IMR-90 (cell line): ENCODE results near the gene CST4. TPM values are rescaled to one million over a fixed set of nuclear protein-coding genes. Genes with fewer than 3 reads are reported as not detected.

Source experiments
- ATAC-seq: fragments of 200-7000 bp; cut with Tn5 transposase; 2 replicates; pipeline ENCODE4 v1.9.1; 2020; ENCODE audit warnings: low read depth, mild to moderate bottlenecking, moderate library complexity
- BruUV-seq: library from RNA; stranded (reverse); fragments of 400-500 nt; replicated peaks from 2 replicates; lab custom pipeline; 2021; lab: Mats Ljungman, UMichigan
- CTCF ChIA-PET: fragments of 300-600 bp; formaldehyde crosslinking; extraction: SDS; loops from one replicate; lab custom pipeline; 2021; ENCODE audit warnings: antibody characterized with exemption; lab: Yijun Ruan, JAX
- POLR2A ChIA-PET: fragments of 300-600 bp; sonication (Branson Sonifier 250); formaldehyde crosslinking; loops from one replicate; lab custom pipeline; 2022; ENCODE audit warnings: antibody characterized with exemption; ENCODE audit not compliant: unreplicated experiment; lab: Charles Lee
- DNase-seq: peaks from one replicate; pipeline ENCODE4 v3.0.0; 2013
- H2AFZ ChIP-seq: replicated peaks from 2 replicates; pipeline ENCODE3; 2013; ENCODE audit warnings: low read length, mild to moderate bottlenecking; ENCODE audit not compliant: poor library complexity
- H2AK5ac ChIP-seq: 2 replicates; pipeline ENCODE4 v1.6.1; 2013; ENCODE audit warnings: low read depth, low read length, inconsistent platforms
- H2AK9ac ChIP-seq: replicated peaks from 2 replicates; pipeline ENCODE3; 2013; ENCODE audit warnings: mild to moderate bottlenecking, low read depth, low read length, moderate library complexity; ENCODE audit not compliant: poor library complexity
- H2BK120ac ChIP-seq: 2 replicates; pipeline ENCODE4 v1.6.1; 2013; ENCODE audit warnings: low read depth, low read length, inconsistent platforms
- H2BK15ac ChIP-seq: 3 replicates; pipeline ENCODE4 v1.6.1; 2013; ENCODE audit warnings: low read depth, low read length, inconsistent platforms
- H2BK20ac ChIP-seq: 2 replicates; pipeline ENCODE4 v1.6.1; 2013; ENCODE audit warnings: low read depth, mild to moderate bottlenecking, inconsistent platforms, low read length, moderate library complexity
- H2BK5ac ChIP-seq: 2 replicates; pipeline ENCODE4 v1.6.1; 2013; ENCODE audit warnings: mild to moderate bottlenecking, low read depth, low read length, inconsistent platforms; ENCODE audit not compliant: poor library complexity, severe bottlenecking
- H3K14ac ChIP-seq: replicated peaks from 2 replicates; pipeline ENCODE4 v1.6.1; 2013; ENCODE audit warnings: low read depth, low read length, inconsistent platforms
- H3K18ac ChIP-seq: 2 replicates; pipeline ENCODE4 v1.6.1; 2013; ENCODE audit warnings: low read depth, low read length, control low read depth
- H3K23ac ChIP-seq: 2 replicates; pipeline ENCODE4 v1.6.1; 2013; ENCODE audit warnings: low read depth, low read length, inconsistent platforms
- H3K27ac ChIP-seq: 2 replicates; pipeline ENCODE4 v1.5.1; 2013; ENCODE audit warnings: mild to moderate bottlenecking, control low read depth, low read length; ENCODE audit not compliant: insufficient read depth
- H3K27me3 ChIP-seq: 2 replicates; pipeline ENCODE4 v1.6.1; 2013; ENCODE audit warnings: low read length; ENCODE audit not compliant: control insufficient read depth, insufficient read depth
- H3K36me3 ChIP-seq: 2 replicates; pipeline ENCODE4 v1.6.1; 2013; ENCODE audit warnings: low read length, mixed read lengths; ENCODE audit not compliant: control insufficient read depth, insufficient read depth
- H3K4ac ChIP-seq: 2 replicates; pipeline ENCODE4 v1.6.1; 2013; ENCODE audit warnings: low read depth, low read length, inconsistent platforms
- H3K4me1 ChIP-seq: 2 replicates; pipeline ENCODE4 v1.6.1; 2013; ENCODE audit warnings: low read length, mixed read lengths; ENCODE audit not compliant: control insufficient read depth, insufficient read depth
- H3K4me2 ChIP-seq: 2 replicates; pipeline ENCODE4 v1.6.1; 2013; ENCODE audit warnings: low read depth, mild to moderate bottlenecking, control low read depth, low read length, moderate library complexity
- H3K4me3 ChIP-seq: 2 replicates; pipeline ENCODE4 v1.5.1; 2013; ENCODE audit warnings: low read depth, mild to moderate bottlenecking, control low read depth, low read length, moderate library complexity; ENCODE audit not compliant: insufficient read depth
- H3K56ac ChIP-seq: 2 replicates; pipeline ENCODE4 v1.6.1; 2013; ENCODE audit warnings: low read length, inconsistent platforms; ENCODE audit not compliant: insufficient read depth; ENCODE audit errors: extremely low read depth
- H3K79me1 ChIP-seq, 2 experiments: 2 replicates each; pipeline ENCODE4 v1.6.1; 2013; ENCODE audit warnings: low read length in 2 of 2, inconsistent platforms in 1 of 2, low read depth in 1 of 2
- H3K9ac ChIP-seq: 2 replicates; pipeline ENCODE4 v1.6.1; 2013; ENCODE audit warnings: low read depth, low read length, control low read depth
- H3K9me1 ChIP-seq: 2 replicates; pipeline ENCODE4 v1.6.1; 2013; ENCODE audit warnings: low read length, inconsistent platforms; ENCODE audit not compliant: insufficient read depth
- H3K9me3 ChIP-seq: 2 replicates; pipeline ENCODE4 v1.6.1; 2013; ENCODE audit warnings: low read length; ENCODE audit not compliant: control insufficient read depth, insufficient read depth
- H4K20me1 ChIP-seq: 2 replicates; pipeline ENCODE4 v1.6.1; 2013; ENCODE audit warnings: low read length, inconsistent platforms; ENCODE audit not compliant: insufficient read depth
- H4K5ac ChIP-seq: 2 replicates; pipeline ENCODE4 v1.6.1; 2013; ENCODE audit warnings: mild to moderate bottlenecking, low read depth, low read length, control low read depth
- H4K8ac ChIP-seq, 2 experiments: 2 replicates each; pipeline ENCODE4 v1.6.1; 2013; ENCODE audit warnings: low read depth in 2 of 2, low read length in 2 of 2, control low read depth in 1 of 2, inconsistent platforms in 1 of 2
- H4K91ac ChIP-seq: 2 replicates; pipeline ENCODE4 v1.6.1; 2013; ENCODE audit warnings: low read depth, low read length, inconsistent platforms; ENCODE audit not compliant: insufficient read depth
- BHLHE40 ChIP-seq: fragments of 150-350 bp; IDR thresholded peaks from 2 replicates; pipeline ENCODE4 v1.6.1; 2016; ENCODE audit warnings: mild to moderate bottlenecking, low read depth, low read length
- CEBPB ChIP-seq: IDR thresholded peaks from 2 replicates; pipeline ENCODE4 v1.6.1; 2012; ENCODE audit warnings: low read depth, low read length, improper control_type of control experiment
- CHD1 ChIP-seq: IDR thresholded peaks from 2 replicates; pipeline ENCODE4 v1.6.1; 2012; ENCODE audit warnings: low read depth, low read length, improper control_type of control experiment
- FOS ChIP-seq: fragments of 150-350 bp; IDR thresholded peaks from 2 replicates; pipeline ENCODE4 v1.6.1; 2016; ENCODE audit warnings: low read depth, low read length
- MAFK ChIP-seq: IDR thresholded peaks from 2 replicates; pipeline ENCODE4 v1.6.1; 2012; ENCODE audit warnings: low read depth, low read length, improper control_type of control experiment
- MAZ ChIP-seq: IDR thresholded peaks from 2 replicates; pipeline ENCODE4 v1.6.1; 2012; ENCODE audit warnings: low read depth, mild to moderate bottlenecking, low read length, improper control_type of control experiment, moderate library complexity, borderline replicate concordance
- MXI1 ChIP-seq: IDR thresholded peaks from 2 replicates; pipeline ENCODE4 v1.6.1; 2012; ENCODE audit warnings: low read depth, mild to moderate bottlenecking, low read length, moderate library complexity, borderline replicate concordance
- NFE2L2 ChIP-seq: fragments of 150-350 bp; IDR thresholded peaks from 2 replicates; pipeline ENCODE4 v1.6.1; 2016; ENCODE audit warnings: low read depth, mild to moderate bottlenecking, low read length
- POLR2A ChIP-seq: IDR thresholded peaks from 2 replicates; pipeline ENCODE4 v1.6.1; 2012; ENCODE audit warnings: mild to moderate bottlenecking, low read depth, low read length
- RAD21 ChIP-seq: IDR thresholded peaks from 2 replicates; pipeline ENCODE4 v1.6.1; 2012; ENCODE audit warnings: low read length, improper control_type of control experiment
- RCOR1 ChIP-seq: IDR thresholded peaks from 2 replicates; pipeline ENCODE4 v1.6.1; 2012; ENCODE audit warnings: mild to moderate bottlenecking, low read length, improper control_type of control experiment; ENCODE audit not compliant: insufficient replicate concordance
- RFX5 ChIP-seq: IDR thresholded peaks from 2 replicates; pipeline ENCODE4 v1.8.0; 2012; ENCODE audit warnings: low read depth, mild to moderate bottlenecking, low read length, moderate library complexity
- SMC3 ChIP-seq: fragments of 150-350 bp; IDR thresholded peaks from 2 replicates; pipeline ENCODE4 v1.6.1; 2016; ENCODE audit warnings: low read depth, mild to moderate bottlenecking, antibody characterized with exemption, low read length, moderate library complexity
- WGBS, 2 experiments: methylation state at CpG; one replicate each; pipeline versions ENCODE4 v1.1.5 to v1.1.7; 2013; ENCODE audit warnings: missing lambda C conversion rate in 2 of 2; ENCODE audit not compliant: insufficient read length in 1 of 2; ENCODE audit errors: extremely low coverage in 2 of 2; 5-methylcytosine and 5-hydroxymethylcytosine counted together
- dilution Hi-C: fragments of 300-500 bp; cut with HindIII; formaldehyde crosslinking; loops from one replicate; pipeline ENCODE4 v1.14.3; 2018; ENCODE audit warnings: low sequenced_read_pairs; ENCODE audit not compliant: unreplicated experiment
- in situ Hi-C: fragments of 300-500 bp; cut with MboI; formaldehyde crosslinking; loops from 3 replicates; pipeline ENCODE4 v1.14.3; 2019; ENCODE audit warnings: low sequenced_read_pairs, inconsistent platforms, mixed read lengths
- intact Hi-C: fragments of 100-400 bp; cut with micrococcal nuclease; formaldehyde crosslinking; loops from 2 replicates; pipeline ENCODE4 v1.10.0; 2022
- polyA plus RNA-seq, 3 experiments: library from polyadenylated mRNA; depleted of rRNA; stranded (reverse); fragments of >200 nt; gene quantifications; 2 replicates each; pipeline ENCODE4 v1.2.3, GENCODE V29; 2012; ENCODE audit warnings: low replicate concordance in 1 of 3
- total RNA-seq: library from RNA; depleted of rRNA; stranded (reverse); fragments of >200 nt; gene quantifications from 2 replicates; pipeline ENCODE4 v1.2.3, GENCODE V29; 2012
- TF ChIP-seq, protein P1 (sequence below): fragments of 150-350 bp; IDR thresholded peaks from 2 replicates; pipeline ENCODE4 v1.6.1; 2017; ENCODE audit warnings: mild to moderate bottlenecking, antibody characterized with exemption, low read length, low read depth
- TF ChIP-seq, protein P2 (sequence below): conservative IDR thresholded peaks from 2 replicates; pipeline ENCODE4 v1.5.1; 2012; ENCODE audit warnings: mild to moderate bottlenecking, low read depth, low read length, improper control_type of control experiment
- TF ChIP-seq, protein P3 (sequence below): fragments of 150-350 bp; IDR thresholded peaks from 2 replicates; pipeline ENCODE4 v1.6.1; 2016; ENCODE audit warnings: low read depth, mild to moderate bottlenecking, low read length, moderate library complexity, borderline replicate concordance

The CST4 gene
- total and polyA plus RNA-seq, 2 of the 4 experiments (the other 2 are of a cell fraction), result not detected

DNA sequence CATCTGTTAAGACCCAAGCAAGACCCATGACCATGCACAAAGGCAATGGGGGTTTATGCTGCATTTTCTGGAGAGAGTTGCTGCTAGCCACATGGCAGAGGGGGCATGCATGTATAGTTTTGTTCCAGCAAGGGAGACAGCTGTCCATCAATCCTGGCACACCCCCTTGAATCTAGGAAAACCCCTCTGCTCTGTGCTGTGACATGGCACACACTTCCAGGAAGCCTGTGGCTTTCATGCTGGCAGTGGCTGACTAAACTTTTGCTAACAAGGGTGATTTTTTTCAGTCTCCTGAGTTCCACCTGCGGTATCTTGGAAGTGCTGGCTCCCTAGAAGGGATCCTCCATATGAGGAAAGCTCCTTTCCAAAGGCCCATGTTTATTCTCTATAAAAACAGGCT, 9.1 kb upstream of the CST4 start:
- H2BK5ac ChIP-seq, result no peak overlapping the region
- H4K20me1 ChIP-seq, result no peaks in the 10 kb centered on the region
- ATAC-seq, result no peak
- no TSS peak for BruUV-seq
- H3K9me3 ChIP-seq, result no peaks in the 10 kb centered on the region
- H3K36me3 ChIP-seq, result no peaks in the 10 kb centered on the region
- H3K4ac ChIP-seq, result no peak overlapping the region
- no peak overlapping the region for H2AFZ ChIP-seq
- no peak overlapping the region for H4K91ac ChIP-seq
- H3K14ac ChIP-seq, result no peak overlapping the region
- no peak overlapping the region for H3K27ac ChIP-seq
- in situ Hi-C loops, result no loop called here
- no peak overlapping the region for H3K18ac ChIP-seq
- H2BK15ac ChIP-seq, result no peak overlapping the region
- no peak overlapping the region for H4K5ac ChIP-seq
- H3K4me3 ChIP-seq, result no peak overlapping the region
- peaks cover 10% of the 10 kb centered on the region for H3K27me3 ChIP-seq
- H2BK120ac ChIP-seq, result no peak overlapping the region
- no peak overlapping the region for H4K8ac ChIP-seq
- H3K56ac ChIP-seq, result no peak overlapping the region
- no peak overlapping the region for H2BK20ac ChIP-seq
- H2AK9ac ChIP-seq, result no peak overlapping the region
- no peak overlapping the region for H2AK5ac ChIP-seq
- no peaks in the 10 kb centered on the region for H3K79me1 ChIP-seq
- no peak for DNase-seq
- ChIA-PET CTCF (no interaction called here), POLR2A (no interaction called here)
- WGBS, 2 experiments, result no CpG with 5 or more reads among the region's 1 CpG
- intact Hi-C loops, result no loop called here
- H3K23ac ChIP-seq, result no peak overlapping the region
- no peak overlapping the region for H3K4me2 ChIP-seq
- peaks cover under 1% of the 10 kb centered on the region; the same call in 1 of the 2 replicates for H3K9me1 ChIP-seq
- no peak for TF ChIP-seq RCOR1
- TF ChIP-seq CEBPB, result no peak
- TF ChIP-seq MXI1, result no peak
- TF ChIP-seq, protein P1, sequence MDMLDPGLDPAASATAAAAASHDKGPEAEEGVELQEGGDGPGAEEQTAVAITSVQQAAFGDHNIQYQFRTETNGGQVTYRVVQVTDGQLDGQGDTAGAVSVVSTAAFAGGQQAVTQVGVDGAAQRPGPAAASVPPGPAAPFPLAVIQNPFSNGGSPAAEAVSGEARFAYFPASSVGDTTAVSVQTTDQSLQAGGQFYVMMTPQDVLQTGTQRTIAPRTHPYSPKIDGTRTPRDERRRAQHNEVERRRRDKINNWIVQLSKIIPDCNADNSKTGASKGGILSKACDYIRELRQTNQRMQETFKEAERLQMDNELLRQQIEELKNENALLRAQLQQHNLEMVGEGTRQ, result no peak
- no peak for TF ChIP-seq CHD1
- TF ChIP-seq SMC3, result no peak
- no peak for TF ChIP-seq BHLHE40
- no peak for TF ChIP-seq MAFK
- TF ChIP-seq RFX5, result no peak
- no peak for TF ChIP-seq NFE2L2
- TF ChIP-seq, protein P2, sequence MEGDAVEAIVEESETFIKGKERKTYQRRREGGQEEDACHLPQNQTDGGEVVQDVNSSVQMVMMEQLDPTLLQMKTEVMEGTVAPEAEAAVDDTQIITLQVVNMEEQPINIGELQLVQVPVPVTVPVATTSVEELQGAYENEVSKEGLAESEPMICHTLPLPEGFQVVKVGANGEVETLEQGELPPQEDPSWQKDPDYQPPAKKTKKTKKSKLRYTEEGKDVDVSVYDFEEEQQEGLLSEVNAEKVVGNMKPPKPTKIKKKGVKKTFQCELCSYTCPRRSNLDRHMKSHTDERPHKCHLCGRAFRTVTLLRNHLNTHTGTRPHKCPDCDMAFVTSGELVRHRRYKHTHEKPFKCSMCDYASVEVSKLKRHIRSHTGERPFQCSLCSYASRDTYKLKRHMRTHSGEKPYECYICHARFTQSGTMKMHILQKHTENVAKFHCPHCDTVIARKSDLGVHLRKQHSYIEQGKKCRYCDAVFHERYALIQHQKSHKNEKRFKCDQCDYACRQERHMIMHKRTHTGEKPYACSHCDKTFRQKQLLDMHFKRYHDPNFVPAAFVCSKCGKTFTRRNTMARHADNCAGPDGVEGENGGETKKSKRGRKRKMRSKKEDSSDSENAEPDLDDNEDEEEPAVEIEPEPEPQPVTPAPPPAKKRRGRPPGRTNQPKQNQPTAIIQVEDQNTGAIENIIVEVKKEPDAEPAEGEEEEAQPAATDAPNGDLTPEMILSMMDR, result no peak
- no peak for TF ChIP-seq POLR2A
- no peak for TF ChIP-seq MAZ
- TF ChIP-seq, protein P3, sequence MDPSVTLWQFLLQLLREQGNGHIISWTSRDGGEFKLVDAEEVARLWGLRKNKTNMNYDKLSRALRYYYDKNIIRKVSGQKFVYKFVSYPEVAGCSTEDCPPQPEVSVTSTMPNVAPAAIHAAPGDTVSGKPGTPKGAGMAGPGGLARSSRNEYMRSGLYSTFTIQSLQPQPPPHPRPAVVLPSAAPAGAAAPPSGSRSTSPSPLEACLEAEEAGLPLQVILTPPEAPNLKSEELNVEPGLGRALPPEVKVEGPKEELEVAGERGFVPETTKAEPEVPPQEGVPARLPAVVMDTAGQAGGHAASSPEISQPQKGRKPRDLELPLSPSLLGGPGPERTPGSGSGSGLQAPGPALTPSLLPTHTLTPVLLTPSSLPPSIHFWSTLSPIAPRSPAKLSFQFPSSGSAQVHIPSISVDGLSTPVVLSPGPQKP, result no peak
- no peak for TF ChIP-seq RAD21
- no peak for TF ChIP-seq FOS
- dilution Hi-C loops, result no loop called here
- no peak overlapping the region for H3K9ac ChIP-seq
- peaks cover 6% of the 10 kb centered on the region for H3K4me1 ChIP-seq
